H1 (cell line): Measurements from ENCODE around the gene EAPP. TPM values are rescaled to one million over a fixed set of nuclear protein-coding genes. Genes with fewer than 3 reads are reported as not detected.

Experiments used
- GTF2F1 ChIP-seq: IDR thresholded peaks from 2 replicates; pipeline ENCODE4 v1.6.1; 2012; ENCODE audit warnings: low read depth, low read length, improper control_type of control experiment, borderline replicate concordance
- NANOG ChIP-seq: IDR thresholded peaks from 2 replicates; pipeline ENCODE4 v1.6.1; 2011; ENCODE audit warnings: low read length, low read depth, mild to moderate bottlenecking, inconsistent platforms; ENCODE audit not compliant: insufficient read depth, poor library complexity, severe bottlenecking
- polyA plus RNA-seq, 7 experiments: library from polyadenylated mRNA; depleted of rRNA in 3 of 7; stranded (reverse) in 5 of 7; unstranded in 2 of 7; fragments of >200 nt in 5 of 7; fragments of 200-250 nt in 2 of 7; gene quantifications; 1 replicate in 5 of 7; 2 replicates in 1 of 7; 4 replicates in 1 of 7; pipeline versions ENCODE4 v1.2.1 to v1.2.3, GENCODE V29; 2011 to 2013; ENCODE audit warnings: missing spikeins in 2 of 7, mixed read lengths in 2 of 7
- total RNA-seq: library from RNA; stranded (reverse); fragmentation: NEBNext Ultra II Directional; extraction: Animal tissue kit (Norgen Biotek cat#: 25700); gene quantifications from 2 replicates; pipeline ENCODE4 v1.2.1, GENCODE V29; 2021
- TF ChIP-seq, protein P1 (sequence below): fragments of 300-600 bp; sonication (generic); IDR thresholded peaks from 2 replicates; pipeline ENCODE4 v1.7.1; 2012; ENCODE audit warnings: low read length, moderate library complexity, mild to moderate bottlenecking, inconsistent platforms; ENCODE audit not compliant: insufficient replicate concordance

Gene EAPP
- total and polyA plus RNA-seq, 2 of the 8 experiments (the other 6 are each of a cell fraction or from before 2014, with no cell fraction given): 18.3 to 28.7 TPM

DNA sequence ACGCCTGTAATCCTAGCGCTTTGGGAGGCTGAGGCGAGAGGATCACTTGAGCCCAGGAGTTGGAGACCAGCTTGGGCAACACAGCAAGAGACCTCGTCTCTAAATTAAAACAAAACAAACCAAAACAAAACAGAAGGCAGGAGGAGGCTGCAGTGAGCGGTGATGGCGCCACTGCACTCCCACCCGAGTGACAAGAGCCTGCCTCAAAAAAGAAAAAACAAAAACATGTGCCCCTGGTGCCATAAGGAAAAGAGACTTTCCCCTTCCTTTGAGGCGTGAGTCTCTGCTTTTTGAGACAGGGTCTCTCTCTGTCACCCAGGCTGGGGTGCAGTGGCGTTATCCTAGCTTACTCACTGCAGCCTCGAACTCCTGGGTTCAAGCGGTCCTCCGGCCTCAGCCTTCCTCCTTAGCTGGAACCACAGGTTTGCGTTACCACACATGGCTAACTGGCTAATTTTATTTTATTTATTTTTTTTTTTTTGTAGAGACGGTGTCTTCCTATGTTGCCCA, 9.0 kb upstream of the EAPP start (continued):
- TF ChIP-seq, protein P1, sequence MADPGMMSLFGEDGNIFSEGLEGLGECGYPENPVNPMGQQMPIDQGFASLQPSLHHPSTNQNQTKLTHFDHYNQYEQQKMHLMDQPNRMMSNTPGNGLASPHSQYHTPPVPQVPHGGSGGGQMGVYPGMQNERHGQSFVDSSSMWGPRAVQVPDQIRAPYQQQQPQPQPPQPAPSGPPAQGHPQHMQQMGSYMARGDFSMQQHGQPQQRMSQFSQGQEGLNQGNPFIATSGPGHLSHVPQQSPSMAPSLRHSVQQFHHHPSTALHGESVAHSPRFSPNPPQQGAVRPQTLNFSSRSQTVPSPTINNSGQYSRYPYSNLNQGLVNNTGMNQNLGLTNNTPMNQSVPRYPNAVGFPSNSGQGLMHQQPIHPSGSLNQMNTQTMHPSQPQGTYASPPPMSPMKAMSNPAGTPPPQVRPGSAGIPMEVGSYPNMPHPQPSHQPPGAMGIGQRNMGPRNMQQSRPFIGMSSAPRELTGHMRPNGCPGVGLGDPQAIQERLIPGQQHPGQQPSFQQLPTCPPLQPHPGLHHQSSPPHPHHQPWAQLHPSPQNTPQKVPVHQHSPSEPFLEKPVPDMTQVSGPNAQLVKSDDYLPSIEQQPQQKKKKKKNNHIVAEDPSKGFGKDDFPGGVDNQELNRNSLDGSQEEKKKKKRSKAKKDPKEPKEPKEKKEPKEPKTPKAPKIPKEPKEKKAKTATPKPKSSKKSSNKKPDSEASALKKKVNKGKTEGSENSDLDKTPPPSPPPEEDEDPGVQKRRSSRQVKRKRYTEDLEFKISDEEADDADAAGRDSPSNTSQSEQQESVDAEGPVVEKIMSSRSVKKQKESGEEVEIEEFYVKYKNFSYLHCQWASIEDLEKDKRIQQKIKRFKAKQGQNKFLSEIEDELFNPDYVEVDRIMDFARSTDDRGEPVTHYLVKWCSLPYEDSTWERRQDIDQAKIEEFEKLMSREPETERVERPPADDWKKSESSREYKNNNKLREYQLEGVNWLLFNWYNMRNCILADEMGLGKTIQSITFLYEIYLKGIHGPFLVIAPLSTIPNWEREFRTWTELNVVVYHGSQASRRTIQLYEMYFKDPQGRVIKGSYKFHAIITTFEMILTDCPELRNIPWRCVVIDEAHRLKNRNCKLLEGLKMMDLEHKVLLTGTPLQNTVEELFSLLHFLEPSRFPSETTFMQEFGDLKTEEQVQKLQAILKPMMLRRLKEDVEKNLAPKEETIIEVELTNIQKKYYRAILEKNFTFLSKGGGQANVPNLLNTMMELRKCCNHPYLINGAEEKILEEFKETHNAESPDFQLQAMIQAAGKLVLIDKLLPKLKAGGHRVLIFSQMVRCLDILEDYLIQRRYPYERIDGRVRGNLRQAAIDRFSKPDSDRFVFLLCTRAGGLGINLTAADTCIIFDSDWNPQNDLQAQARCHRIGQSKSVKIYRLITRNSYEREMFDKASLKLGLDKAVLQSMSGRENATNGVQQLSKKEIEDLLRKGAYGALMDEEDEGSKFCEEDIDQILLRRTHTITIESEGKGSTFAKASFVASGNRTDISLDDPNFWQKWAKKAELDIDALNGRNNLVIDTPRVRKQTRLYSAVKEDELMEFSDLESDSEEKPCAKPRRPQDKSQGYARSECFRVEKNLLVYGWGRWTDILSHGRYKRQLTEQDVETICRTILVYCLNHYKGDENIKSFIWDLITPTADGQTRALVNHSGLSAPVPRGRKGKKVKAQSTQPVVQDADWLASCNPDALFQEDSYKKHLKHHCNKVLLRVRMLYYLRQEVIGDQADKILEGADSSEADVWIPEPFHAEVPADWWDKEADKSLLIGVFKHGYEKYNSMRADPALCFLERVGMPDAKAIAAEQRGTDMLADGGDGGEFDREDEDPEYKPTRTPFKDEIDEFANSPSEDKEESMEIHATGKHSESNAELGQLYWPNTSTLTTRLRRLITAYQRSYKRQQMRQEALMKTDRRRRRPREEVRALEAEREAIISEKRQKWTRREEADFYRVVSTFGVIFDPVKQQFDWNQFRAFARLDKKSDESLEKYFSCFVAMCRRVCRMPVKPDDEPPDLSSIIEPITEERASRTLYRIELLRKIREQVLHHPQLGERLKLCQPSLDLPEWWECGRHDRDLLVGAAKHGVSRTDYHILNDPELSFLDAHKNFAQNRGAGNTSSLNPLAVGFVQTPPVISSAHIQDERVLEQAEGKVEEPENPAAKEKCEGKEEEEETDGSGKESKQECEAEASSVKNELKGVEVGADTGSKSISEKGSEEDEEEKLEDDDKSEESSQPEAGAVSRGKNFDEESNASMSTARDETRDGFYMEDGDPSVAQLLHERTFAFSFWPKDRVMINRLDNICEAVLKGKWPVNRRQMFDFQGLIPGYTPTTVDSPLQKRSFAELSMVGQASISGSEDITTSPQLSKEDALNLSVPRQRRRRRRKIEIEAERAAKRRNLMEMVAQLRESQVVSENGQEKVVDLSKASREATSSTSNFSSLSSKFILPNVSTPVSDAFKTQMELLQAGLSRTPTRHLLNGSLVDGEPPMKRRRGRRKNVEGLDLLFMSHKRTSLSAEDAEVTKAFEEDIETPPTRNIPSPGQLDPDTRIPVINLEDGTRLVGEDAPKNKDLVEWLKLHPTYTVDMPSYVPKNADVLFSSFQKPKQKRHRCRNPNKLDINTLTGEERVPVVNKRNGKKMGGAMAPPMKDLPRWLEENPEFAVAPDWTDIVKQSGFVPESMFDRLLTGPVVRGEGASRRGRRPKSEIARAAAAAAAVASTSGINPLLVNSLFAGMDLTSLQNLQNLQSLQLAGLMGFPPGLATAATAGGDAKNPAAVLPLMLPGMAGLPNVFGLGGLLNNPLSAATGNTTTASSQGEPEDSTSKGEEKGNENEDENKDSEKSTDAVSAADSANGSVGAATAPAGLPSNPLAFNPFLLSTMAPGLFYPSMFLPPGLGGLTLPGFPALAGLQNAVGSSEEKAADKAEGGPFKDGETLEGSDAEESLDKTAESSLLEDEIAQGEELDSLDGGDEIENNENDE: no peak
- TF ChIP-seq GTF2F1 (no peak), NANOG (no peak)
- TF ChIP-seq, all 59 proteins: peak for 0
